ENCODE measurements around the gene GNAZ. TPM values are rescaled to one million over a fixed set of nuclear protein-coding genes. Genes with fewer than 3 reads are reported as not detected.
"Not testable (repeated sequence)": the region's sequence is repeated elsewhere in the genome, so short reads cannot be mapped to it uniquely, and the experiment has no call there.

The GNAZ gene
- total RNA-seq, 1 experiment from 2014 or later: 11.1 TPM

- POLR2A ChIA-PET; H3K27me3 ChIP-seq (ENCODE audit: insufficient read depth, low read length); CTCF ChIA-PET; DNase-seq (ENCODE audit: low read depth, low spot score); H2AFZ ChIP-seq (ENCODE audit: low read depth, low read length, poor library complexity, severe bottlenecking); H3K79me2 ChIP-seq (ENCODE audit: insufficient read depth, low read length); H3K9ac ChIP-seq (ENCODE audit: low read length); H3K4me3 ChIP-seq (replicated peaks in 1 of 2; ENCODE audit: low read depth in 1 of 2, low read length in 2 of 2); H4K20me1 ChIP-seq (ENCODE audit: insufficient read depth); H3K27ac ChIP-seq (ENCODE audit: low read depth, low read length); BruUV-seq (replicated peaks); ATAC-seq; H3K4me2 ChIP-seq (ENCODE audit: low read length); H3K4me1 ChIP-seq (ENCODE audit: control insufficient read depth in 1 of 2, insufficient read depth in 2 of 2, low read length in 2 of 2); H3K9me2 ChIP-seq (ENCODE audit: insufficient read depth); H3K9me3 ChIP-seq (ENCODE audit: control insufficient read depth in 1 of 2, insufficient read depth in 1 of 2, low read depth in 1 of 2, low read length in 2 of 2); H3K36me3 ChIP-seq (ENCODE audit: control insufficient read depth in 1 of 2, insufficient read depth in 2 of 2, low read length in 2 of 2); RAD21 ChIA-PET (ENCODE audit: low non-redundant PET in 1 of 2, low total read pairs in 2 of 2, uncharacterized antibody in 2 of 2, unreplicated experiment in 2 of 2); intact Hi-C loops (cut with micrococcal nuclease): not testable (repeated sequence)
Observed at GRCh38 chr22:23136991-23137390, 66.7 kb downstream of the GNAZ start.

GRCh38 chr22:23137468-23137867, 67.1 kb downstream of the GNAZ start:
- ChIA-PET CTCF (interaction anchor here (1.5 kb wide), 1 partner anchor 9 kb away, joined by 5 read pairs; no protein-coding TSS in a partner anchor), POLR2A (no interaction called here)
- ATAC-seq: no peak

More at GRCh38 chr22:23137468-23137867, 67.1 kb downstream of the GNAZ start:
- H3K9me2 ChIP-seq (ENCODE audit: insufficient read depth): no peaks in the 10 kb centered on the region
- intact Hi-C loops (cut with micrococcal nuclease): no loop called here
- no peaks in the 10 kb centered on the region for H3K79me2 ChIP-seq (ENCODE audit: insufficient read depth, low read length)
- DNase-seq (ENCODE audit: low read depth, low spot score): no peak
- no peaks in the 10 kb centered on the region for H3K9me3 ChIP-seq (ENCODE audit: control insufficient read depth in 1 of 2, insufficient read depth in 1 of 2, low read depth in 1 of 2, low read length in 2 of 2)
- RAD21 ChIA-PET (ENCODE audit: low non-redundant PET in 1 of 2, low total read pairs in 2 of 2, uncharacterized antibody in 2 of 2, unreplicated experiment in 2 of 2): no interaction called here
- H2AFZ ChIP-seq (ENCODE audit: low read depth, low read length, poor library complexity, severe bottlenecking): no peak overlapping the region
- H4K20me1 ChIP-seq (ENCODE audit: insufficient read depth): no peaks in the 10 kb centered on the region
- no TSS peak for BruUV-seq (replicated peaks)
- no peak overlapping the region for H3K9ac ChIP-seq (ENCODE audit: low read length)
- H3K27me3 ChIP-seq (ENCODE audit: insufficient read depth, low read length): no peaks in the 10 kb centered on the region
- H3K4me1 ChIP-seq (ENCODE audit: control insufficient read depth in 1 of 2, insufficient read depth in 2 of 2, low read length in 2 of 2): peaks cover 8 to 12% of the 10 kb centered on the region in 2 experiments; a peak in 3 of 4 replicates
- no peak overlapping the region for H3K4me2 ChIP-seq (ENCODE audit: low read length)
- no peak overlapping the region for H3K4me3 ChIP-seq (replicated peaks in 1 of 2; ENCODE audit: low read depth in 1 of 2, low read length in 2 of 2)
- no peak overlapping the region for H3K27ac ChIP-seq (ENCODE audit: low read depth, low read length)
- TF ChIP-seq EZH2 (IDR thresholded peaks at IDR 0.05): no peak
- TF ChIP-seq EGR1 (IDR thresholded peaks at IDR 0.05; ENCODE audit: low read depth): no peak
- TF ChIP-seq ATF3 (IDR thresholded peaks at IDR 0.05): no peak
- no peak for TF ChIP-seq TCF7L2 (IDR thresholded peaks at IDR 0.05; ENCODE audit: borderline replicate concordance, extremely low read depth, insufficient read depth, insufficient read length)
- TF ChIP-seq MAX (IDR thresholded peaks at IDR 0.05): no peak
- TF ChIP-seq CEBPB (IDR thresholded peaks at IDR 0.05; ENCODE audit: low read depth): no peak
- TF ChIP-seq SRF (IDR thresholded peaks at IDR 0.05; ENCODE audit: low read depth): no peak
- no peak for TF ChIP-seq CTCF (IDR thresholded peaks at IDR 0.05 in 2 of 3, conservative IDR thresholded peaks at IDR 0.05 in 1 of 3; ENCODE audit: borderline replicate concordance in 1 of 3, insufficient read depth in 1 of 3, low read depth in 2 of 3, low read length in 2 of 3)
- no peak for TF ChIP-seq ZFX (IDR thresholded peaks at IDR 0.05)
- no peak for TF ChIP-seq YY1 (IDR thresholded peaks at IDR 0.05; ENCODE audit: extremely low read depth, insufficient replicate concordance, low read depth, low read length)
- no peak for TF ChIP-seq ELF1 (IDR thresholded peaks at IDR 0.05; ENCODE audit: borderline replicate concordance, low read depth)
- TF ChIP-seq POLR2A (IDR thresholded peaks at IDR 0.05; ENCODE audit: borderline replicate concordance, extremely low read depth, insufficient read depth, insufficient read length): no peak
- TF ChIP-seq EZH2phosphoT487 (IDR thresholded peaks at IDR 0.05; ENCODE audit: borderline replicate concordance): no peak
- no peak for TF ChIP-seq REST (IDR thresholded peaks at IDR 0.05; ENCODE audit: low read depth)
- no peak for TF ChIP-seq SP1 (IDR thresholded peaks at IDR 0.05; ENCODE audit: low read depth)
- TF ChIP-seq FOSL1 (IDR thresholded peaks at IDR 0.05; ENCODE audit: low read depth): no peak
- no peak for TF ChIP-seq CBX3 (IDR thresholded peaks at IDR 0.05; ENCODE audit: low read depth)
- no peak for TF ChIP-seq RAD21 (IDR thresholded peaks at IDR 0.05; ENCODE audit: low read depth)
- no peaks in the 10 kb centered on the region for H3K36me3 ChIP-seq (ENCODE audit: control insufficient read depth in 1 of 2, insufficient read depth in 2 of 2, low read length in 2 of 2)

Measured in HCT116 (cell line).